Chondrocyte (in vitro differentiated cells): ENCODE measurements around the gene SH2D3A. TPM values are rescaled to one million over a fixed set of nuclear protein-coding genes. Genes with fewer than 3 reads are reported as not detected.

ENCODE experiments used
- DNase-seq: peaks from one replicate; pipeline ENCODE4 v3.0.0; 2021; ENCODE audit warnings: mixed read lengths, low spot score
- H3K27ac Mint-ChIP-seq: one replicate; pipeline ENCODE4 v1.8.0; 2021; ENCODE audit warnings: mild to moderate bottlenecking, moderate library complexity, mixed read lengths; ENCODE audit not compliant: unreplicated experiment
- H3K27me3 Mint-ChIP-seq: 2 replicates; pipeline ENCODE4 v1.8.0; 2021; ENCODE audit warnings: low read depth, mixed read lengths
- H3K36me3 Mint-ChIP-seq: 2 replicates; pipeline ENCODE4 v1.8.0; 2021; ENCODE audit warnings: low read depth, mixed read lengths
- H3K4me1 Mint-ChIP-seq: 2 replicates; pipeline ENCODE4 v1.8.0; 2021; ENCODE audit warnings: low read depth, mild to moderate bottlenecking, mixed read lengths
- H3K4me3 Mint-ChIP-seq: one replicate; pipeline ENCODE4 v1.8.0; 2021; ENCODE audit warnings: mild to moderate bottlenecking, moderate library complexity, mixed read lengths; ENCODE audit not compliant: unreplicated experiment
- H3K9me3 Mint-ChIP-seq: 2 replicates; pipeline ENCODE4 v1.8.0; 2021; ENCODE audit warnings: low read depth, mixed read lengths
- CTCF ChIP-seq: fragments of 200-600 bp; sonication (generic); IDR thresholded peaks from 2 replicates; pipeline ENCODE4 v1.5.0; 2021; ENCODE audit warnings: antibody characterized with exemption, mild to moderate bottlenecking, moderate library complexity
- total RNA-seq: library from RNA; stranded (reverse); gene quantifications from 3 replicates; pipeline ENCODE4 v1.2.1, GENCODE V29; 2021

The SH2D3A gene
- total RNA-seq, 1 donor from 2014 or later, result 0.52 TPM

- no peaks in the 10 kb centered on the region for H3K27me3 Mint-ChIP-seq
- TF ChIP-seq CTCF, result peak; percentile 58
- H3K36me3 Mint-ChIP-seq, result peaks cover 9% of the 10 kb centered on the region
- H3K4me1 Mint-ChIP-seq, result peaks cover 25% of the 10 kb centered on the region
- no peaks in the 10 kb centered on the region for H3K9me3 Mint-ChIP-seq
- DNase-seq, result no peak
- H3K27ac Mint-ChIP-seq, result no peak overlapping the region
- no peak overlapping the region for H3K4me3 Mint-ChIP-seq
Measured at GRCh38 chr19:6733338-6734095, 33.7 kb downstream of the SH2D3A start.

- Mint-ChIP-seq H3K27ac (no peak overlapping the region), H3K4me3 (no peak overlapping the region), H3K27me3 (no peaks in the 10 kb centered on the region), H3K9me3 (no peaks in the 10 kb centered on the region), H3K36me3 (peaks cover 9% of the 10 kb centered on the region), H3K4me1 (peaks cover 23% of the 10 kb centered on the region)
- TF ChIP-seq CTCF, result no peak
- DNase-seq, result no peak
Measured at GRCh38 chr19:6732803-6733337, 34.4 kb downstream of the SH2D3A start.

- no peak overlapping the region for H3K27ac Mint-ChIP-seq
- H3K27me3 Mint-ChIP-seq, result no peaks in the 10 kb centered on the region
- TF ChIP-seq CTCF, result no peak
- no peak for DNase-seq
- H3K4me3 Mint-ChIP-seq, result no peak overlapping the region
- no peaks in the 10 kb centered on the region for H3K9me3 Mint-ChIP-seq
- peaks cover 9% of the 10 kb centered on the region for H3K36me3 Mint-ChIP-seq
- H3K4me1 Mint-ChIP-seq, result peaks cover 20% of the 10 kb centered on the region
Measured at GRCh38 chr19:6731822-6732221, 35.4 kb downstream of the SH2D3A start.

- no peak for DNase-seq
- H3K9me3 Mint-ChIP-seq, result no peaks in the 10 kb centered on the region
- no peak for TF ChIP-seq CTCF
- no peak overlapping the region for H3K4me3 Mint-ChIP-seq
- H3K27ac Mint-ChIP-seq, result no peak overlapping the region
- H3K27me3 Mint-ChIP-seq, result no peaks in the 10 kb centered on the region
- peaks cover 15% of the 10 kb centered on the region for H3K4me1 Mint-ChIP-seq
- H3K36me3 Mint-ChIP-seq, result peaks cover 9% of the 10 kb centered on the region
Measured at GRCh38 chr19:6730941-6731670, 36.1 kb downstream of the SH2D3A start.

- H3K27me3 Mint-ChIP-seq, result no peaks in the 10 kb centered on the region
- no peak overlapping the region for H3K4me3 Mint-ChIP-seq
- no peak for TF ChIP-seq CTCF
- H3K9me3 Mint-ChIP-seq, result no peaks in the 10 kb centered on the region
- DNase-seq, result no peak
- peaks cover 7% of the 10 kb centered on the region for H3K4me1 Mint-ChIP-seq
- no peak overlapping the region for H3K27ac Mint-ChIP-seq
- H3K36me3 Mint-ChIP-seq, result peaks cover 9% of the 10 kb centered on the region
Measured at GRCh38 chr19:6730153-6730804, 37.0 kb downstream of the SH2D3A start.
